Endodermal cell (in vitro differentiated cells): ENCODE results near the gene TRAIP. TPM values are rescaled to one million over a fixed set of nuclear protein-coding genes. Genes with fewer than 3 reads are reported as not detected.

Source experiments
- DNase-seq: peaks from one replicate; pipeline ENCODE4 v3.0.0-alpha.2; 2017
- H3K27ac ChIP-seq: 2 replicates; pipeline ENCODE4 v1.5.1; 2013; ENCODE audit warnings: mild to moderate bottlenecking, low read depth, low read length, moderate library complexity
- H3K27me3 ChIP-seq: 2 replicates; pipeline ENCODE4 v1.6.1; 2013; ENCODE audit warnings: mild to moderate bottlenecking, low read length, moderate library complexity; ENCODE audit not compliant: insufficient read depth, control insufficient read depth, poor library complexity, severe bottlenecking
- H3K36me3 ChIP-seq: 2 replicates; pipeline ENCODE4 v1.7.0; 2013; ENCODE audit warnings: mild to moderate bottlenecking, low read length, moderate library complexity; ENCODE audit not compliant: control insufficient read depth, insufficient read depth
- H3K4me1 ChIP-seq: one replicate; pipeline ENCODE4 v1.7.0; 2013; ENCODE audit warnings: low read length; ENCODE audit not compliant: control insufficient read depth, insufficient read depth
- H3K4me3 ChIP-seq: 2 replicates; pipeline ENCODE4 v1.5.1; 2013; ENCODE audit warnings: mild to moderate bottlenecking, low read length, moderate library complexity
- H3K9ac ChIP-seq: 2 replicates; pipeline ENCODE4 v1.6.1; 2013; ENCODE audit warnings: mild to moderate bottlenecking, low read length, moderate library complexity; ENCODE audit not compliant: poor library complexity, severe bottlenecking; ENCODE audit errors: extremely low read depth
- H3K9me3 ChIP-seq: 2 replicates; pipeline ENCODE4 v1.6.1; 2013; ENCODE audit warnings: mild to moderate bottlenecking, low read length, moderate library complexity; ENCODE audit not compliant: control insufficient read depth
- H3K27ac Mint-ChIP-seq: 2 replicates; pipeline ENCODE4 v1.8.0; 2020; ENCODE audit warnings: mixed read lengths
- H3K27me3 Mint-ChIP-seq: 2 replicates; pipeline ENCODE4 v1.8.0; 2021; ENCODE audit warnings: mild to moderate bottlenecking, mixed read lengths; ENCODE audit not compliant: insufficient read depth
- H3K36me3 Mint-ChIP-seq: 2 replicates; pipeline ENCODE4 v1.8.0; 2020; ENCODE audit warnings: low read depth, mixed read lengths
- H3K4me1 Mint-ChIP-seq: 2 replicates; pipeline ENCODE4 v1.8.0; 2020; ENCODE audit warnings: mixed read lengths
- H3K4me3 Mint-ChIP-seq: 2 replicates; pipeline ENCODE4 v1.8.0; 2020; ENCODE audit warnings: mild to moderate bottlenecking, moderate library complexity, mixed read lengths
- H3K9me3 Mint-ChIP-seq: 2 replicates; pipeline ENCODE4 v1.8.0; 2020; ENCODE audit warnings: mild to moderate bottlenecking, mixed read lengths
- CTCF ChIP-seq: fragments of 200-600 bp; sonication (generic); conservative IDR thresholded peaks from 2 replicates; pipeline ENCODE4 v1.5.0; 2021; ENCODE audit warnings: antibody characterized with exemption, mild to moderate bottlenecking
- WGBS, 2 experiments: methylation state at CpG; one replicate each; pipeline versions ENCODE4 v1.1.5 to v1.1.7; 2013; ENCODE audit warnings: missing lambda C conversion rate in 2 of 2, mixed read lengths in 1 of 2; ENCODE audit not compliant: insufficient coverage in 1 of 2, insufficient read length in 1 of 2; 5-methylcytosine and 5-hydroxymethylcytosine counted together
- total RNA-seq, 2 donors: library from RNA; stranded (reverse); fragmentation: NEBNext Ultra II Directional in 1 of 2; extraction: Animal tissue kit (Norgen Biotek cat#: 25700) in 1 of 2; gene quantifications; 2 replicates in 1 of 2; 3 replicates in 1 of 2; pipeline ENCODE4 v1.2.1, GENCODE V29; 2021

TRAIP gene
- total RNA-seq, 2 donors from 2014 or later, result 22.3 to 32.8 TPM

GRCh38 chr3:49871531-49872153 is 15.3 kb upstream of the TRAIP start:
- peaks cover 46% of the 10 kb centered on the region for H3K27me3 Mint-ChIP-seq
- H3K4me1 Mint-ChIP-seq, result no peaks in the 10 kb centered on the region
- no peaks in the 10 kb centered on the region for H3K9me3 ChIP-seq

GRCh38 chr3:49869525-49870126 is 13.3 kb upstream of the TRAIP start, which contains the start of gene CAMKV:
Gene CAMKV, minus strand, starts transcription at chr3:49869906. Its CDS starts 7,518 bp downstream, at chr3:49862388.
- no peaks in the 10 kb centered on the region for H3K4me1 ChIP-seq
- H3K36me3 Mint-ChIP-seq, result no peaks in the 10 kb centered on the region
- no peak within 1 kb of the TSS for H3K9ac ChIP-seq
- H3K9me3 Mint-ChIP-seq, result no peaks in the 10 kb centered on the region
- peaks cover 40% of the 10 kb centered on the region for H3K27me3 ChIP-seq
- H3K4me3 ChIP-seq, result peak within 1 kb of the TSS; percentile 64
- WGBS, 2 experiments, result 0 to 1% methylated on average over 4 to 59 of the region's 59 CpGs
- peaks cover 40% of the 10 kb centered on the region for H3K27me3 Mint-ChIP-seq
- peak within 1 kb of the TSS; percentile 47 for H3K4me3 Mint-ChIP-seq
- H3K27ac Mint-ChIP-seq, result no peak within 1 kb of the TSS
- H3K36me3 ChIP-seq, result no peaks in the 10 kb centered on the region
- no peaks in the 10 kb centered on the region for H3K4me1 Mint-ChIP-seq
- no peaks in the 10 kb centered on the region for H3K9me3 ChIP-seq
- DNase-seq, result peak; percentile 86
- no peak within 1 kb of the TSS for H3K27ac ChIP-seq
- no peak for TF ChIP-seq CTCF

More at GRCh38 chr3:49871531-49872153, 15.3 kb upstream of the TRAIP start:
- DNase-seq, result no peak
- no peak overlapping the region for H3K27ac ChIP-seq
- no peaks in the 10 kb centered on the region for H3K4me1 ChIP-seq
- H3K9me3 Mint-ChIP-seq, result no peaks in the 10 kb centered on the region
- H3K27ac Mint-ChIP-seq, result no peak overlapping the region
- H3K4me3 ChIP-seq, result no peak overlapping the region
- no peaks in the 10 kb centered on the region for H3K36me3 Mint-ChIP-seq
- no peaks in the 10 kb centered on the region for H3K36me3 ChIP-seq
- no peak overlapping the region for H3K4me3 Mint-ChIP-seq
- no peak for TF ChIP-seq CTCF
- peaks cover 40% of the 10 kb centered on the region for H3K27me3 ChIP-seq
- 86 to 94% methylated on average over 10 of the region's 10 CpGs for WGBS, 2 experiments
- no peak overlapping the region for H3K9ac ChIP-seq

- no peaks in the 10 kb centered on the region for H3K36me3 Mint-ChIP-seq
- no peak for TF ChIP-seq CTCF
- H3K36me3 ChIP-seq, result no peaks in the 10 kb centered on the region
- no peak overlapping the region for H3K9ac ChIP-seq
- no peaks in the 10 kb centered on the region for H3K9me3 ChIP-seq
- no peak overlapping the region for H3K27ac Mint-ChIP-seq
- H3K4me1 Mint-ChIP-seq, result no peaks in the 10 kb centered on the region
- no peak overlapping the region for H3K27ac ChIP-seq
- no peaks in the 10 kb centered on the region for H3K4me1 ChIP-seq
- H3K4me3 Mint-ChIP-seq, result peak overlapping the region; percentile 47
- peak overlapping the region; percentile 64 for H3K4me3 ChIP-seq
- DNase-seq, result peak; percentile 78
- 0 to 4% methylated on average over 10 to 23 of the region's 23 CpGs for WGBS, 2 experiments
- no peaks in the 10 kb centered on the region for H3K9me3 Mint-ChIP-seq
- peaks cover 38% of the 10 kb centered on the region for H3K27me3 Mint-ChIP-seq
- peaks cover 40% of the 10 kb centered on the region for H3K27me3 ChIP-seq
These were observed 12.6 kb upstream of the TRAIP start for GRCh38 chr3:49868862-49869466.
